Subcutaneous abdominal adipose tissue (tissue), 5 donors: Measurements from ENCODE around the gene FRAS1.

Experiments
- H3K27ac ChIP-seq: one replicate; pipeline ENCODE4 v1.7.0; 2013; ENCODE audit warnings: low read depth, mild to moderate bottlenecking, inconsistent platforms, low read length, moderate library complexity
- H3K27me3 ChIP-seq, 5 donors: one replicate each; pipeline ENCODE4 v1.7.0; 2013; ENCODE audit warnings: low read length in 5 of 5, inconsistent platforms in 1 of 5; ENCODE audit not compliant: control insufficient read depth in 5 of 5, insufficient read depth in 4 of 5
- H3K36me3 ChIP-seq, 5 donors: one replicate each; pipeline ENCODE4 v1.7.0; 2013; ENCODE audit warnings: low read length in 5 of 5; ENCODE audit not compliant: control insufficient read depth in 5 of 5, insufficient read depth in 5 of 5
- H3K4me1 ChIP-seq, 5 donors: one replicate each; pipeline ENCODE4 v1.7.0; 2013; ENCODE audit warnings: low read length in 5 of 5, mild to moderate bottlenecking in 3 of 5, moderate library complexity in 1 of 5; ENCODE audit not compliant: control insufficient read depth in 5 of 5, insufficient read depth in 5 of 5
- H3K4me3 ChIP-seq, 5 donors: one replicate each; pipeline ENCODE4 v1.7.0; 2013; ENCODE audit warnings: low read length in 5 of 5, low read depth in 1 of 5
- H3K9ac ChIP-seq, 5 donors: one replicate each; pipeline ENCODE4 v1.7.0; 2013; ENCODE audit warnings: low read length in 5 of 5, mild to moderate bottlenecking in 4 of 5, moderate library complexity in 3 of 5
- H3K9me3 ChIP-seq, 5 donors: one replicate each; pipeline ENCODE4 v1.7.0; 2013; ENCODE audit warnings: low read length in 5 of 5; ENCODE audit not compliant: control insufficient read depth in 5 of 5
- donor health status: healthy.
- donor health status: healthy.
- donor health status: healthy.
- donor health status: healthy.
- donor health status: healthy.

FRAS1 gene

DNA sequence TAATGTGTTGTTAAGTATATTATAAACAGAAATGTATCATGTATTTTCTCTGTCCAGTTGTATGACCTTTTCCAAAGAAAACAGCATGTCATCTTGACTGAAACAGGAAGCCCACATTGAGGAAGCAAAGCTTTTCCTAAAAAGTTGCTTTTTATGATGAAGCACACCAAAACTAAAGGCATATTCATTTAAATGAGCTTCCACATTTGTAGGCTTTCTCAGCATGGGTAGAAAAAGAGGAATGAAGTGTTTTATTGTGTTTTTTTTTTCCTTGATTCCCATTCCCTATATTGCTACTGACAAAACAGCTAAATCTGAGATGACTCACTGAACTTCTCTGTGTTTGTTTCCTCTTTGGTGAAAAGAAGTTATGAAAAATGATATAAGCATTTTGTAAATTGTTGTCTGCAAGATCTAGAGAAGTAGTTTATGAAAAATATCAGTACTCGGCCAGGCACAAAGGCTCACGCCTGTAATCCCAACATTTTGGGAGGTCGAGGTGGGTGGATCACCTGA is 32.5 kb upstream of the FRAS1 start:
- Histone ChIP-seq H3K27me3 (no peaks in the 10 kb centered on the region), H3K9ac (no peak overlapping the region), H3K4me1 (no peaks in the 10 kb centered on the region)

DNA sequence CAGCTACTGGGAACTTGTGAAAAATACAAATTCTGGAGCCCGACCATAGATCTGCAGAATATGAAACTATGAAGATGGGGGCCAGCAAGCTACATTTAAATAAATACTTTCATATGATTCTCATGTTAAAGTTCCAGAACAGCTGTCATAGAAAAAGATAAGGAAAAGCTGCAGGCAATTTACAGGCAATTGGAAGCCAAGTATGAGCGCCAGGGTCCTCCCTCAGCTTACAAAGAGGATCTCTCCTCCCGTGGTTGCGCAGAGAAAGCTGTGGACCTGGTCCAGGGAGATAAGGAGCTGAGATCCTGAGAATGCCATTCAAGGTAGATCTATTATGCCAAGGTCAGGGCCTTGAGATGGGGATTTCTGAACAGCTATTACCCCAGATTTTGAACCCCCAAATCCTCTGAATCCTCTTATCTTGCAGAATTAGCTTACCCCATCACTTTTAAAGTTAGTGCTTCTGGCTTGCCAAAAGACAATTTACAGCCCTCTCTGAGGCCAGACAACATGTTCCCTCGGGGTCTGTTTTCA is 25.6 kb upstream of the FRAS1 start:
- no peaks in the 10 kb centered on the region for H3K27me3 ChIP-seq
- no peak overlapping the region for H3K9ac ChIP-seq
- peaks cover 0 to 2% (median 0%) of the 10 kb centered on the region in 5 donors for H3K9me3 ChIP-seq
- no peaks in the 10 kb centered on the region for H3K4me1 ChIP-seq
- no peak overlapping the region for H3K4me3 ChIP-seq
- no peak overlapping the region for H3K27ac ChIP-seq
- H3K36me3 ChIP-seq, result no peaks in the 10 kb centered on the region

More for the DNA sequence above, 32.5 kb upstream of the FRAS1 start:
- Histone ChIP-seq H3K9me3 (no peaks in the 10 kb centered on the region), H3K36me3 (no peaks in the 10 kb centered on the region), H3K27ac (no peak overlapping the region), H3K4me3 (no peak overlapping the region)

DNA sequence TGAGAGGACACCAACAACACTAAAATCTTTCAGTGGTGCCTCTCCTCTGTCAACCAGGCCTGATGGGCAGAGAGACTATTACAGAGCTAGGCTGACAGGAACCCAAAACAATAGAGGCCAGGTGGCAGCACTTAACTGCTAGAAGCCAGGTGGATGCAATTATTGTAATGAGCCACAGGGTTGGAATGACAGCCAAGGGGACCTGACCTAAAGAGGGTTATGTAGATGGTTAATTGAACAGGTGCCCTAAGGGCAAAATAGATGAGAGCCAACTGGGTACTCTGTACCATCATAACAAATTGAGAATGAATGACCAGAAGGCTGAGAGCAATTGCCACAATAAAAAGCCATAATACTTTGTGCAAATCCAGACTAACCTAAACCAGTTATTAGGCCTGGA is 24.7 kb upstream of the FRAS1 start:
- Histone ChIP-seq H3K27me3 (no peaks in the 10 kb centered on the region), H3K4me3 (no peak overlapping the region), H3K9ac (no peak overlapping the region), H3K4me1 (no peaks in the 10 kb centered on the region), H3K36me3 (no peaks in the 10 kb centered on the region), H3K27ac (no peak overlapping the region), H3K9me3 (peaks cover 0 to 2% (median 0%) of the 10 kb centered on the region in 5 donors)

GRCh38 chr4:78032929-78033328 is 24.2 kb upstream of the FRAS1 start:
- H3K9ac ChIP-seq, result no peak overlapping the region
- H3K4me1 ChIP-seq, result no peaks in the 10 kb centered on the region
- H3K36me3 ChIP-seq, result no peaks in the 10 kb centered on the region
- no peaks in the 10 kb centered on the region for H3K27me3 ChIP-seq
- H3K27ac ChIP-seq, result no peak overlapping the region
- H3K9me3 ChIP-seq, result peaks cover 0 to 2% (median 0%) of the 10 kb centered on the region in 5 donors
- no peak overlapping the region for H3K4me3 ChIP-seq

DNA sequence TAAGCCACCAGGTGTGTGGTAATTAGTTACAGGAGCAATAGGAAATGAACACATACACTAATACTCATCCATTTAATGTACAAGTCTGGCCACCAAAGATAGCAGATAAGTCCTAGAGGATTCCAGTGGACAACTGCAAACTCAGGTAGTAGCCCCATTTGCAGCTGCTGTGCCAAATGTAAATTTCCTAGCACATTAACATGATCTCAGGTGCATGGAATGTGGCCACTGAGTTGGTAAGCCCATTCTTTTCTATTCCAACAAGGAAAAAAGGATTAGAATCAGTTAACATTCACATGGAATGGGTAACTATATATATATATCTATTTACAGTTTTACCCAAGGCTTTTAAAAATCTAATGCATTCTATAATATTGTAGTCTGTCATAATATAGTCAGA is 23.3 kb upstream of the FRAS1 start:
- H3K9ac ChIP-seq, result no peak overlapping the region
- H3K9me3 ChIP-seq, result peaks cover 0 to 2% (median 0%) of the 10 kb centered on the region in 5 donors
- no peak overlapping the region for H3K4me3 ChIP-seq
- no peak overlapping the region for H3K27ac ChIP-seq
- H3K36me3 ChIP-seq, result no peaks in the 10 kb centered on the region
- no peaks in the 10 kb centered on the region for H3K27me3 ChIP-seq
- H3K4me1 ChIP-seq, result no peaks in the 10 kb centered on the region

- no peaks in the 10 kb centered on the region for H3K36me3 ChIP-seq
- H3K27ac ChIP-seq, result no peak overlapping the region
- H3K9me3 ChIP-seq, result peaks cover 0 to 5% (median 0%) of the 10 kb centered on the region in 5 donors
- H3K9ac ChIP-seq, result no peak overlapping the region
- no peaks in the 10 kb centered on the region for H3K27me3 ChIP-seq
- H3K4me1 ChIP-seq, result no peaks in the 10 kb centered on the region
- no peak overlapping the region for H3K4me3 ChIP-seq
These were observed 18.4 kb upstream of the FRAS1 start for GRCh38 chr4:78038704-78039103.

DNA sequence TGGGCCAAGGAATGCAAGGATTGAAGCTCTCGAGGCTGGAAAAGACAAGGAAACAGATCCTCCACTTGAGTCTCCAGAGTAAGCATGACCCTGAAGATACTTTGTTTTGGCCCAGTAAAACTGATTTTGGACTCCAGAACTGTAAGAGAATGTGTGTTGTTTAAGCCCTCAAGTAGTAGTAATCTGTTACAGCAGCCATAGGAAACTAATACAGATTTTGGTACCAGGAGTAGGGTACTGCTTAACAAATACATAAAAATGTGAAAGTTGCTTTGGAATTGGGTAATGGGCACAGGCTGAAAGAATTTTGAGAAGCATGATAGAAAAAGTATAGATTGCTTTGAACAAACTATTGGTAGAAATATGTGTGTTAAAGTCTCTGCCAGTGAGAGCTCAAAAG is 17.4 kb upstream of the FRAS1 start:
- Histone ChIP-seq H3K4me1 (no peaks in the 10 kb centered on the region), H3K4me3 (no peak overlapping the region), H3K27me3 (no peaks in the 10 kb centered on the region), H3K36me3 (no peaks in the 10 kb centered on the region), H3K9me3 (peaks cover 0 to 5% (median 0%) of the 10 kb centered on the region in 5 donors), H3K27ac (no peak overlapping the region), H3K9ac (no peak overlapping the region)

DNA sequence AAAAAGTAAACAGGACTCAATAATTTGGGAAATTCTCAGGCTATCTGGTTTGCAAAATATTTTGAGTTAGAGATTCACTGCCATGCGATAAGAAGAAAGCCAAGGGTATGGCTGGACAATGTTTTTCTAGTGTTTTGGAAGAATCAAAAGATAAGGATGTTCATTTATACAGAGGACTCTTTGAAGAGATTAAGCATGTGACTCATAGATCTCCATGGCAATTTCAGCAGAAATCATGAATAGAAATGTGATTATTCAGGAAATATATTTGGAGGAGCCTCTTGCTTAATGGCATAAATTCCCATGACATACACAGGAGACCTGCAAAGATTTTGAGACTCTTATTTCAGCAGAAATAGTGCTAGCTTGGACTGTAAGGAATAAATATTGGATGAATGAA is 16.7 kb upstream of the FRAS1 start:
- Histone ChIP-seq H3K27me3 (no peaks in the 10 kb centered on the region), H3K36me3 (no peaks in the 10 kb centered on the region), H3K9me3 (peaks cover 0 to 5% (median 0%) of the 10 kb centered on the region in 5 donors), H3K27ac (no peak overlapping the region), H3K4me3 (no peak overlapping the region), H3K9ac (no peak overlapping the region), H3K4me1 (no peaks in the 10 kb centered on the region)

- H3K4me3 ChIP-seq, result no peak overlapping the region
- H3K9ac ChIP-seq, result no peak overlapping the region
- H3K36me3 ChIP-seq, result no peaks in the 10 kb centered on the region
- H3K27ac ChIP-seq, result no peak overlapping the region
- H3K9me3 ChIP-seq, result no peaks in the 10 kb centered on the region
- H3K4me1 ChIP-seq, result no peaks in the 10 kb centered on the region
- no peaks in the 10 kb centered on the region for H3K27me3 ChIP-seq
These were observed 9.8 kb upstream of the FRAS1 start for GRCh38 chr4:78047366-78047765.

DNA sequence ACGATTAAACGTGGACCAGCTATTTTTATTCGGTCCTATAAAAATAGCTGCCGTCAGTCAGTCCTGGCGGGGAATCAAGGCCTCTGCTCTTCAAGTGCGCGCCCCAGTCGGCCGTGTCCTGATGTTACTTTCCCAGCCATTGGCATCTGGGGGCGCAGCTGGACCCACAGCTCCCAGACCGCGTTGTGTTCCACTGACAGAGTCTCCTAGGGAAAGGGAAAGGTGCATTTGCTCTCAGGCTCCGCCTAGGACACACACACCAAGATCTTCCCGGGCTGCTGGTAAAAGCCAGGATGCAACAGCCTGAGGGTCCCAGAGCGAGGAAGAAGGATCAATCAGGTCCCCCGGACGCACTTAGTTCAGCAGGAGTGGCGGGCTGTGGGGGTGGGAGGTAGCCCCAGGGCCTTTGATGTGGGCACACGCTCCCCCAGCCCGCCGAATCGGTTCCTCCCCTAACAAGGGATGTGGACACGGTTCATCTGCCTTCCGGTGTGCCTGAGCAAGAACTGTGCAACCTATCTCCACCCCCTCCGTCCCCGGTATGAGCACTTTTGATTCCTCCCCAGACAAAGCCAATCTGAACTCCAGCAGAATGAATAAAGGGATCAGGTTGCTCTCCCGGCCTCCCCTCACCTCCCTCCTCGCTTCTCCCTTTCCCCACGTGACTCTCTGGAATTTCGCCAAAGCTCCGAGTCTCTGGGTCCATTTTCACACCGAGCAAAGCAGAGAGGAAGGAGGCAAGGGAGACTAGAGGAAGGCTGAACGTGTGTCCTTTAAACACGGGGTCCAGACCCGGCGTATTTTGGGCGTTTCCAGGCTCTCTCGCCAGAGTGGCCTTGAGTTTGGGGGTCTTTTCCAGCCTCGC is 626 bp upstream of the FRAS1 start:
- Histone ChIP-seq H3K9me3 (no peaks in the 10 kb centered on the region), H3K27ac (no peak overlapping the region), H3K36me3 (no peaks in the 10 kb centered on the region), H3K9ac (peak overlapping the region in 3 of 5 donors; percentile 23 to 51 (median 41)), H3K4me1 (peaks cover 0 to 36% (median 35%) of the 10 kb centered on the region in 5 donors), H3K4me3 (peak overlapping the region; percentile 61 to 91 (median 71)), H3K27me3 (peaks cover 9 to 24% (median 12%) of the 10 kb centered on the region in 5 donors)
